ENCODE measurements around the gene LRMDA. TPM values are rescaled to one million over a fixed set of nuclear protein-coding genes. Genes with fewer than 3 reads are reported as not detected.

LRMDA gene
- total RNA-seq, 2 donors from 2014 or later = 12.2 to 25.4 TPM

DNA sequence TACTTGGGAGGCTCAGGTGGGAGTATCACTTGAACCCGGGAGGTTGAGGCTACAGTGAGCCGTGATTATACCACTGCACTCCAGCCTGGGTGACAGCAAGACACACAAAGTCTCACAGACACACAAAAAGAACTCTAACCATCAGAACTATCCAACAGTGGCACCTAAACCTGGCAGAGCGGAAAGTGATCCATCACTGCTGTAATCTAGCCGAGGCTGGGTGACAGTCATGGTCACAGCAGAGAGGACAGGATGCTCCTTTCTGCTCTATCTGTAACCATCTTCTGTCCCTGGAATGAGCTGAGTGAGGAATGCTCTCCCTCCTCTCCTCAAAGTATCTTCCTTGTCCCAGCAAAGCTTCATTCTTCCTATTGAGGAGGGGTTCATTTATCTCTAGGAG, 656.6 kb downstream of the LRMDA start:
- TF ChIP-seq CTCF (IDR thresholded peaks at IDR 0.05) (no peak), POLR2A (IDR thresholded peaks at IDR 0.05) (no peak)
- intact Hi-C loops (cut with DNase I) = no loop called here
- Histone ChIP-seq H3K9me3 (no peaks in the 10 kb centered on the region), H3K27ac (no peak overlapping the region), H3K4me3 (no peak overlapping the region), H3K27me3 (no peaks in the 10 kb centered on the region), H3K4me1 (peaks cover 4% of the 10 kb centered on the region), H3K36me3 (replicated peaks in 1 of 2; ENCODE audit: insufficient read depth in 1 of 2, low read depth in 2 of 2) (no peaks in the 10 kb centered on the region)
- DNase-seq = no peak
- WGBS, 2 donors = 92 to 95% methylated on average over 4 of the region's 4 CpGs
- ATAC-seq = no peak

- TF ChIP-seq POLR2A (IDR thresholded peaks at IDR 0.05) (no peak), CTCF (IDR thresholded peaks at IDR 0.05) (no peak)
- Histone ChIP-seq H3K4me1 (peaks cover 4% of the 10 kb centered on the region), H3K27ac (no peak overlapping the region), H3K4me3 (no peak overlapping the region), H3K9me3 (no peaks in the 10 kb centered on the region), H3K36me3 (replicated peaks in 1 of 2; ENCODE audit: insufficient read depth in 1 of 2, low read depth in 2 of 2) (no peaks in the 10 kb centered on the region), H3K27me3 (no peaks in the 10 kb centered on the region)
- intact Hi-C loops (cut with DNase I) = no loop called here
- DNase-seq (no peak), ATAC-seq (no peak)
- 78 to 86% methylated on average over 3 of the region's 3 CpGs for WGBS, 2 donors
Measured at GRCh38 chr10:76088980-76089379, 657.6 kb downstream of the LRMDA start.

- Histone ChIP-seq H3K4me1 (peaks cover 4% of the 10 kb centered on the region), H3K27ac (no peak overlapping the region), H3K9me3 (no peaks in the 10 kb centered on the region), H3K36me3 (replicated peaks in 1 of 2; ENCODE audit: insufficient read depth in 1 of 2, low read depth in 2 of 2) (no peaks in the 10 kb centered on the region), H3K27me3 (no peaks in the 10 kb centered on the region), H3K4me3 (no peak overlapping the region)
- DNase-seq (no peak), ATAC-seq (no peak)
- intact Hi-C loops (cut with DNase I) = no loop called here
- WGBS, 2 donors = 67 to 77% methylated on average over 11 to 12 of the region's 12 CpGs
- TF ChIP-seq POLR2A (IDR thresholded peaks at IDR 0.05) = no peak
- TF ChIP-seq CTCF (IDR thresholded peaks at IDR 0.05) = no peak
Measured at GRCh38 chr10:76089556-76090180, 658.2 kb downstream of the LRMDA start.

DNA sequence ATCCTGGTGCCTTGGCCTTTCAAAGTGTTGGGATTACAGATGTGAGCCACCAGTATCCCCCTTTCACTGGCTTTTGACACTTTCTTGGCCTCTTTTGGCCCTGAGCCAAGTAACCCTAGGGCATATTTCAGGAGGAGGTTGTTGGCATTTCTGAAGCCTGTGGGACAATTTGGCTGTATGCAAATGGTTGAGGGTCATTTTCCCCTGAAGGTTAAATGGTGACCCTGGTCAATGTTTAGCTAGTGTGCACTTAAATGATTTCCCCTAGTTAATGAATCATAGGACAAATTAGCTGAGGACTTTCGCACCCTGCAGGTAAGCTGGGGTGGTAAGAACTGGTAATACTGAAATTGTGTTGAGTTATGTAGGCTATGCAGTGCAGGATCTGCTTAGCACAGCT, 660.5 kb downstream of the LRMDA start:
- Histone ChIP-seq H3K4me1 (peaks cover 4% of the 10 kb centered on the region), H3K36me3 (replicated peaks in 1 of 2; ENCODE audit: insufficient read depth in 1 of 2, low read depth in 2 of 2) (no peaks in the 10 kb centered on the region), H3K4me3 (no peak overlapping the region), H3K9me3 (no peaks in the 10 kb centered on the region), H3K27ac (no peak overlapping the region), H3K27me3 (no peaks in the 10 kb centered on the region)
- TF ChIP-seq POLR2A (IDR thresholded peaks at IDR 0.05) (no peak), CTCF (IDR thresholded peaks at IDR 0.05) (no peak)
- 50 to 75% methylated on average over 1 of the region's 1 CpG for whole genome bisulfite sequencing, 2 donors
- peak; percentile 33 for ATAC-seq
- no peak for DNase-seq
- intact Hi-C loops (cut with DNase I) = no loop called here

- intact Hi-C loops (cut with DNase I) = no loop called here
- Histone ChIP-seq H3K36me3 (replicated peaks in 1 of 2; ENCODE audit: insufficient read depth in 1 of 2, low read depth in 2 of 2) (no peaks in the 10 kb centered on the region), H3K4me1 (no peaks in the 10 kb centered on the region), H3K27ac (no peak overlapping the region), H3K9me3 (no peaks in the 10 kb centered on the region), H3K27me3 (no peaks in the 10 kb centered on the region), H3K4me3 (no peak overlapping the region)
- ATAC-seq (no peak), DNase-seq (no peak)
- no peak for TF ChIP-seq CTCF (IDR thresholded peaks at IDR 0.05)
- no peak for TF ChIP-seq POLR2A (IDR thresholded peaks at IDR 0.05)
- 93 to 96% methylated on average over 6 of the region's 6 CpGs for WGBS, 2 donors
Measured at GRCh38 chr10:76106611-76107010, 675.2 kb downstream of the LRMDA start.

All from body of pancreas (tissue), 4 donors.